Esophagus muscularis mucosa (tissue), 4 donors: Measurements from ENCODE around the gene EPS8L3.

ENCODE experiments used
- EP300 ChIP-seq: sonication (generic); formaldehyde crosslinking; IDR thresholded peaks from one replicate; pipeline ENCODE4 v1.6.1; 2017; ENCODE audit warnings: antibody characterized with exemption
- POLR2AphosphoS5 ChIP-seq, 2 donors: sonication (generic); formaldehyde crosslinking; IDR thresholded peaks; one replicate each; pipeline ENCODE4 v1.6.1; 2017; ENCODE audit warnings: antibody characterized with exemption in 2 of 2
- TF ChIP-seq, protein P1 (sequence below), 3 experiments: fragments of 200-600 bp in 2 of 3; fragments of 450-650 bp in 1 of 3; sonication (generic) in 2 of 3; IDR thresholded peaks; one replicate each; pipeline ENCODE4 v1.5.1; 2017 to 2019; ENCODE audit warnings: antibody characterized with exemption in 3 of 3, mild to moderate bottlenecking in 2 of 3, moderate library complexity in 1 of 3

- TF ChIP-seq EP300 (no peak), POLR2AphosphoS5 (IDR thresholded peaks at IDR 0.05) (no peak)
- TF ChIP-seq, protein P1, sequence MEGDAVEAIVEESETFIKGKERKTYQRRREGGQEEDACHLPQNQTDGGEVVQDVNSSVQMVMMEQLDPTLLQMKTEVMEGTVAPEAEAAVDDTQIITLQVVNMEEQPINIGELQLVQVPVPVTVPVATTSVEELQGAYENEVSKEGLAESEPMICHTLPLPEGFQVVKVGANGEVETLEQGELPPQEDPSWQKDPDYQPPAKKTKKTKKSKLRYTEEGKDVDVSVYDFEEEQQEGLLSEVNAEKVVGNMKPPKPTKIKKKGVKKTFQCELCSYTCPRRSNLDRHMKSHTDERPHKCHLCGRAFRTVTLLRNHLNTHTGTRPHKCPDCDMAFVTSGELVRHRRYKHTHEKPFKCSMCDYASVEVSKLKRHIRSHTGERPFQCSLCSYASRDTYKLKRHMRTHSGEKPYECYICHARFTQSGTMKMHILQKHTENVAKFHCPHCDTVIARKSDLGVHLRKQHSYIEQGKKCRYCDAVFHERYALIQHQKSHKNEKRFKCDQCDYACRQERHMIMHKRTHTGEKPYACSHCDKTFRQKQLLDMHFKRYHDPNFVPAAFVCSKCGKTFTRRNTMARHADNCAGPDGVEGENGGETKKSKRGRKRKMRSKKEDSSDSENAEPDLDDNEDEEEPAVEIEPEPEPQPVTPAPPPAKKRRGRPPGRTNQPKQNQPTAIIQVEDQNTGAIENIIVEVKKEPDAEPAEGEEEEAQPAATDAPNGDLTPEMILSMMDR (IDR thresholded peaks at IDR 0.05) = no peak
These were observed 17.3 kb upstream of the EPS8L3 start for GRCh38 chr1:109780982-109781381.
